K562 (cell line): Measurements from ENCODE around the gene WDR91. TPM values are rescaled to one million over a fixed set of nuclear protein-coding genes. Genes with fewer than 3 reads are reported as not detected.

Experiments
- CBFA2T3 ChIP-seq: fragments of 450-650 bp; IDR thresholded peaks from 2 replicates; pipeline ENCODE4 v1.6.1; 2017
- CHD4 ChIP-seq: fragments of 200-600 bp; sonication (generic); IDR thresholded peaks from 3 replicates; pipeline ENCODE4 v1.6.1; 2012; ENCODE audit warnings: low read depth, mild to moderate bottlenecking, mixed read lengths, low read length, inconsistent platforms; ENCODE audit not compliant: insufficient read depth, insufficient replicate concordance, poor library complexity, severe bottlenecking
- FOXK2 ChIP-seq, 2 experiments: fragments of 450-650 bp; IDR thresholded peaks in 1 of 2; conservative IDR thresholded peaks in 1 of 2; 2 replicates each; pipeline ENCODE4 v1.6.1; 2016; ENCODE audit warnings: low read depth in 2 of 2, mild to moderate bottlenecking in 1 of 2
- FOXM1 ChIP-seq, 2 experiments: fragments of 450-650 bp in 1 of 2; sonication (generic) in 1 of 2; formaldehyde crosslinking in 1 of 2; IDR thresholded peaks; 2 replicates each; pipeline versions ENCODE4 v1.6.1 to v1.9.0; 2017 to 2022; ENCODE audit warnings: low read depth in 2 of 2, mild to moderate bottlenecking in 2 of 2, missing genetic modification reagents in 1 of 2, moderate library complexity in 1 of 2
- GMEB1 ChIP-seq: fragments of 250-450 bp; sonication (Bioruptor Pico); IDR thresholded peaks from 2 replicates; pipeline ENCODE4 v1.4.0; 2020; ENCODE audit warnings: mild to moderate bottlenecking
- HCFC1 ChIP-seq: IDR thresholded peaks from 2 replicates; pipeline ENCODE4 v1.6.1; 2012; ENCODE audit warnings: low read depth, low read length, improper control_type of control experiment
- HES1 ChIP-seq: fragments of 450-650 bp; IDR thresholded peaks from 2 replicates; pipeline ENCODE4 v1.6.1; 2016; ENCODE audit warnings: low read depth, mild to moderate bottlenecking, moderate library complexity
- HNRNPH1 ChIP-seq: fragments of 200-400 bp; formaldehyde crosslinking; optimal IDR thresholded peaks from 2 replicates; pipeline ENCODE3; 2017; ENCODE audit warnings: low read depth, mild to moderate bottlenecking, low read length, moderate library complexity
- HNRNPK ChIP-seq: fragments of 200-400 bp; formaldehyde crosslinking; IDR thresholded peaks from one replicate; pipeline ENCODE4 v1.6.1; 2018; ENCODE audit warnings: mild to moderate bottlenecking, low read depth, low read length; ENCODE audit not compliant: poor library complexity, severe bottlenecking
- KLF1 ChIP-seq: fragments of 450-650 bp; IDR thresholded peaks from 2 replicates; pipeline ENCODE4 v1.6.1; 2016; ENCODE audit warnings: missing genetic modification characterization, missing compliant biosample characterization
- KLF6 ChIP-seq: fragments of 250-450 bp; sonication (Bioruptor Pico); IDR thresholded peaks from 2 replicates; pipeline ENCODE4 v1.4.0; 2020; ENCODE audit warnings: mild to moderate bottlenecking, moderate library complexity, borderline replicate concordance
- MEF2A ChIP-seq: IDR thresholded peaks from 2 replicates; pipeline ENCODE4 v1.6.1; 2011; ENCODE audit warnings: low read depth, mild to moderate bottlenecking, low read length, moderate library complexity; ENCODE audit not compliant: control insufficient read depth
- PHB ChIP-seq: fragments of 250-450 bp; sonication (Bioruptor Pico); IDR thresholded peaks from 2 replicates; pipeline ENCODE4 v1.5.0; 2021
- PRMT5 ChIP-seq: sonication (generic); formaldehyde crosslinking; IDR thresholded peaks from 2 replicates; pipeline ENCODE4 v1.5.0; 2020; ENCODE audit warnings: missing genetic modification reagents
- RBM22 ChIP-seq: fragments of 200-400 bp; formaldehyde crosslinking; IDR thresholded peaks from 2 replicates; pipeline ENCODE4 v1.6.1; 2018; ENCODE audit warnings: low read length, low read depth; ENCODE audit not compliant: poor library complexity, severe bottlenecking
- SAFB ChIP-seq: fragments of 200-400 bp; formaldehyde crosslinking; IDR thresholded peaks from 2 replicates; pipeline ENCODE4 v1.6.1; 2017; ENCODE audit warnings: low read depth, low read length, borderline replicate concordance
- SETDB1 ChIP-seq: IDR thresholded peaks from one replicate; pipeline ENCODE4 v1.6.1; 2012; ENCODE audit warnings: low read length, control low read depth, inconsistent platforms
- SNIP1 ChIP-seq: fragments of 450-650 bp; IDR thresholded peaks from 2 replicates; pipeline ENCODE4 v1.7.1; 2017; ENCODE audit warnings: low read depth, mild to moderate bottlenecking
- STAT5B ChIP-seq: fragments of 250-450 bp; sonication (Bioruptor Pico); IDR thresholded peaks from 2 replicates; pipeline ENCODE4 v1.8.0; 2021; ENCODE audit warnings: mild to moderate bottlenecking, inconsistent platforms
- TAL1 ChIP-seq: fragments of 450-650 bp; IDR thresholded peaks from 2 replicates; pipeline ENCODE4 v1.6.1; 2016; ENCODE audit warnings: mild to moderate bottlenecking
- TCF7 ChIP-seq: sonication (generic); IDR thresholded peaks from 2 replicates; pipeline ENCODE4 v1.6.1; 2016; ENCODE audit warnings: antibody characterized with exemption, borderline replicate concordance
- YY1 ChIP-seq, 3 experiments: IDR thresholded peaks; 2 replicates each; pipeline ENCODE4 v1.6.1; 2011; ENCODE audit warnings: low read length in 2 of 3, mild to moderate bottlenecking in 2 of 3, moderate library complexity in 2 of 3, borderline replicate concordance in 1 of 3, control low read depth in 1 of 3, low read depth in 1 of 3; ENCODE audit not compliant: insufficient read depth in 3 of 3, insufficient replicate concordance in 2 of 3, control insufficient read depth in 1 of 3, insufficient read length in 1 of 3; ENCODE audit errors: extremely low read depth in 1 of 3
- ZC3H11A ChIP-seq: IDR thresholded peaks from 2 replicates; pipeline ENCODE4 v1.6.1; 2012; ENCODE audit warnings: low read depth, low read length, improper control_type of control experiment
- ZFP36 ChIP-seq: fragments of 150-350 bp; IDR thresholded peaks from 2 replicates; pipeline ENCODE4 v1.6.1; 2018; ENCODE audit warnings: low read length, low read depth; ENCODE audit not compliant: partially characterized antibody
- ZNF12 ChIP-seq: sonication (generic); formaldehyde crosslinking; IDR thresholded peaks from 2 replicates; pipeline ENCODE4 v1.4.0; 2020; ENCODE audit warnings: mild to moderate bottlenecking, missing genetic modification reagents
- ZNF232 ChIP-seq: sonication (generic); formaldehyde crosslinking; IDR thresholded peaks from 2 replicates; pipeline ENCODE4 v1.8.0; 2022; ENCODE audit warnings: mild to moderate bottlenecking, missing genetic modification reagents
- ZNF41 ChIP-seq: fragments of 250-450 bp; sonication (Bioruptor Pico); conservative IDR thresholded peaks from 2 replicates; pipeline ENCODE4 v1.4.0; 2020; ENCODE audit warnings: mild to moderate bottlenecking
- polyA plus RNA-seq, 8 experiments: library from polyadenylated mRNA; depleted of rRNA in 4 of 8; stranded (reverse) in 5 of 8; unstranded in 3 of 8; fragments of >200 nt; fragmentation: Nextera tagmentation in 2 of 8; fragmentation: Illumina TruSeq in 1 of 8; extraction: Ambion mirVana in 2 of 8; extraction: Trizol in 1 of 8; gene quantifications; 2 replicates each; pipeline versions ENCODE4 v1.2.1 to v1.2.3, GENCODE V29; 2011 to 2014; ENCODE audit warnings: inconsistent platforms in 1 of 8, missing spikeins in 1 of 8
- total RNA-seq, 7 experiments: library from RNA; depleted of rRNA in 6 of 7; stranded (reverse); fragments of >200 nt in 6 of 7; fragmentation: Illumina TruSeq in 2 of 7; extraction: Trizol in 2 of 7; gene quantifications; 2 replicates each; pipeline versions ENCODE4 v1.2.1 to v1.2.3, GENCODE V29; 2011 to 2021; ENCODE audit warnings: low replicate concordance in 1 of 7

The WDR91 gene
- total and polyA plus RNA-seq, 9 of the 15 experiments (the other 6 are each of a cell fraction or from before 2014, with no cell fraction given) = 1.9 to 18.2 (median 9.8) TPM

DNA sequence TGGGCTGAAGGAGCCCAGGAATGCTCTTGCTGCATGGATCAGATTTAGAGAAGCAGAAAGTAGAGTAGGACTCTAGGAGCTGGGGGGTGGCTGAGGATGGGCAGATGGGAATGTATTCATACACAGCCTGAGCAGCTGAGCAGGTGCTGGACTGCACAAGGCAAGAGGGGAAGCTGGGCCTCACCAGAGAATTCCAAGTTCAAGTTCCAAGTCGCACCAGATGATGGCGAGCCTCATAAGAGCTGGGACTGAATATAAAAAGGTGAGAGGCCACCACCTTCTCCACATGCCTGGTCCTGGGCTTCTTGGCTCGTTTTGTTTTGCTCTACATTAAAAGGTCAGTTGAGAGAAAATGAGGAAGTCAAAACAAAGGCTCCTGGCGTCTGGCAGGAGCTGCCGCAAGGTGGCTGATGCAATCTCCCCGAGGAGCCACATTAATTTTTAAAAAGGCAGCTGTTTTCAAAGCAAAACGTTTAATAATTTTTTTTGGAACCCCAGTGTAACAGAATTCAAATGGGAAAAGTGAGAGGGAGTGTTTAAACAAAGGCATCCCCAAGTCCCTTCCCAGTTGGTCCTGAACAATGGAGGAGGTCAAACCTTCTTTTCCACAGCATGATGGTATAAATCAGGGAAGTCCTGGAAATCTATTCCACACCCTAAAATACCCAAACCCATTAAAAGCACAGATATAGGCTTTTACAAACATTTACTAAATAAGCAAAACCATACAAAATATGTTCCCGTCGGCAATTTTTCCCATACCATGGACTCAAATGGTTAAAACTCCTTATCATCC lies 50.3 kb downstream of the WDR91 start (continued):
- no peak for TF ChIP-seq ZNF12
- no peak for TF ChIP-seq HCFC1
- peak; percentile 60 for TF ChIP-seq CHD4
- no peak for TF ChIP-seq HNRNPH1
- no peak for TF ChIP-seq TCF7
- 0 out of 2 replicates have a peak, but pooled peaks have one; percentile 10 for TF ChIP-seq CBFA2T3
- TF ChIP-seq ZC3H11A = no peak
- no peak for TF ChIP-seq SAFB
- no peak; the same call in 1 of the 2 replicates for TF ChIP-seq ZNF41
- TF ChIP-seq TAL1 = no peak
- TF ChIP-seq MEF2A = no peak
- TF ChIP-seq RBM22 = no peak
- peak; percentile 43; the same call in 1 of the 2 replicates for TF ChIP-seq GMEB1
- TF ChIP-seq HES1 = no peak; the same call in 1 of the 2 replicates
- TF ChIP-seq SETDB1 = no peak
- TF ChIP-seq YY1 (IDR thresholded peaks at IDR 0.05; ENCODE audit: borderline replicate concordance in 1 of 3, control insufficient read depth in 1 of 3, extremely low read depth in 1 of 3, insufficient read depth in 3 of 3, insufficient read length in 1 of 3, insufficient replicate concordance in 2 of 3, low read depth in 1 of 3, low read length in 2 of 3) = no peak
- peak; percentile 27; the same call in 1 of the 2 replicates for TF ChIP-seq KLF6 (CRISPR knock-in tag)
- no peak for TF ChIP-seq FOXK2 (conservative IDR thresholded peaks at IDR 0.05 in 1 of 2, IDR thresholded peaks at IDR 0.05 in 1 of 2; ENCODE audit: low read depth in 2 of 2)
- no peak for TF ChIP-seq HNRNPK
- TF ChIP-seq PRMT5 (CRISPR knock-in tag) = no peak
- no peak for TF ChIP-seq KLF1
- TF ChIP-seq STAT5B (CRISPR knock-in tag) = no peak
- TF ChIP-seq ZFP36 = no peak
- no peak for TF ChIP-seq ZNF232
- TF ChIP-seq PHB = 0 out of 2 replicates have a peak, but pooled peaks have one; percentile 33
- peak; percentile 40; the same call in 1 of the 2 replicates for TF ChIP-seq FOXM1 (IDR thresholded peaks at IDR 0.05; ENCODE audit: low read depth)
- no peak for TF ChIP-seq FOXM1 (CRISPR knock-in tag; IDR thresholded peaks at IDR 0.05; ENCODE audit: low read depth)
- no peak for TF ChIP-seq SNIP1
